Measurements from ENCODE around the gene POLR2E. TPM values are rescaled to one million over a fixed set of nuclear protein-coding genes. Genes with fewer than 3 reads are reported as not detected.
A peak's percentile ranks its signal among the peaks of the same experiment; 100 is the strongest.

POLR2E gene
- total RNA-seq, 1 donor from 2014 or later = 125 TPM

- no peak for DNase-seq (ENCODE audit: low spot score)
- intact Hi-C loops (cut with DNase I) = no loop called here
Observed at GRCh38 chr19:1085053-1085658, 10.0 kb downstream of the POLR2E start.

DNA sequence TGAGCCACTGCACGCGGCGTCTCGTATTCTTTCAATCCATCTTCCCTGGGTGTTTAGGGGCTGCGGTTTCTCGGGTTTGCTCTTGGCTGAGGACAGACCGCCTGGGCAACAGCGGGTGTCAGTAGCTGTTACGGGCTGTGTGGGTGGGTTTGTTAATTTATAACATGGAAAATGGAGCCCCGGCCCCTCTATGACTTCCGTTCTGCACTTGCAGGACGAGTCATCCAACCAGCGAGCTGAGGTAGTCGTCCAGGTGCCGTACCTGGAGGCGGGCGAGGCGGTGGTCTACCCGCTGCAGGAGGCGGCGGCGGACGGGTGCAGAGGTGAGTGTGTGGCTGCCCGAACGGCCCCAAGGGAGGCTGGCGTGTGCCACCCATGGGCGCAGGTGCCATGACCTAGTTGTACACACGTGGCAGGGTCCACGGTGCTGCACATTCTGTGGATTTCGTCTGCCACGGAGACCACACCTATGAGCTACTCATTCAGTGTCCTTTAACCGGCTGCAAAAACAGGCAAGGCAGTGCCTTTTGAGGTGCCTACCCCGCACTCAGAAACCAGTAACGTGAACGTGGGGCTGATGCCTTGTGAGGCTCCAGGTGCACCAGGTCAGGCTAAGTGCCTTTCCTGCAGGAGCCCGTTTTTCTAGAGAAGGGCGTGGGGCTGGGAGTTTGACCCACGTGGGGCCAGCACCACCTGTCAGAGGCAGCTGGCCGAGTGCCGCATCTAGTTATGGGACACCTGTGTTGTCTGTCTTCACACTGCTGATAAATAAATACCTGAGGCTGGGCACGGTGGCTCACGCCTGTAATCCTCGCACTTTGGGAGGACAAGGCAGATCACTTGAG is 10.9 kb downstream of the POLR2E start:
- DNase-seq (ENCODE audit: low spot score) = no peak
- intact Hi-C loops (cut with DNase I) = no loop called here

- intact Hi-C loops (cut with DNase I) = no loop called here
- DNase-seq (ENCODE audit: low spot score) = no peak
Observed at GRCh38 chr19:1082928-1083816, 12.0 kb downstream of the POLR2E start.

DNA sequence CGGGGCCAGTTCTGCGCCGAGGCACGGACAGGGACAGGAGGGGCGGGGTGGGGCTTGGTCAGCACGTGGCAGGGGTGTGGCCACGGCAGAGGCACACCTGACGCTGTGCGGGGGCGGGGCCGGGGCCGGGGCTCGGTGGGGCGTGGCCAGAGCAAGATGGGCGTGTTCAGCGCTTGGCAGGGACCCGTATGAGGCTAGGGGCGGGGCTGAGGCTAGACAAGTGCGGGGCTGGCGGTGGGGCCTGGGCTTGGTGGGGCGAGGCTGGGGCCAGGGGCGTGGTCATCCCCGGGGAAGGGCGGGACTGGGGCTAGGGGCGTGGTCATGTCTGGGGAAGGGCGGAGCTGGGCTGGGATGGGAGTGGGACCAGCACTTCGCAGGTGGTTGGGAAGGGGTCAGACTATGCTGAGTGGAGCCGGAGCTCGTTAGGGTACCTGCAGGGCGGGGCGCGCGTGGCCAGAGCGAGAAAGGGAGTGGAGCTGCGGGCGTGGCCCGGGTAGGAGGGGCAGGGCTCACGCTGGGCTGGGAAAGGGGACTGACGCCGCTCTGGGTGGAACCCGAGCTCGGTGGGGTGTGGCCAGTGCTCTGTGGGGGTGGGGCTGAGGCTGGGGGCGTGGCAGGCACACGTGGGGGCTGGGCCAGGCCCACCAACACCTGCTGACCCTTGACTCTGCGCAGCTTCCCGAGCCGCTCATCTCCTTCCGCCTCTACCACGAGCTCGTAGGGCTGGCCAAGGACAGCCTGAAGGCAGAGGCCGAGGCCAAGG is 12.8 kb downstream of the POLR2E start:
- intact Hi-C loops (cut with DNase I) = no loop called here
- no peak for DNase-seq (ENCODE audit: low spot score)

GRCh38 chr19:1081301-1082164 is 13.6 kb downstream of the POLR2E start:
- intact Hi-C loops (cut with DNase I) = no loop called here
- DNase-seq (ENCODE audit: low spot score) = no peak

- intact Hi-C loops (cut with DNase I) = no loop called here
- DNase-seq (ENCODE audit: low spot score) = no peak
Observed at GRCh38 chr19:1080360-1081161, 14.6 kb downstream of the POLR2E start.

- DNase-seq (ENCODE audit: low spot score) = no peak
Observed at GRCh38 chr19:1079566-1080111, 15.5 kb downstream of the POLR2E start.

DNA sequence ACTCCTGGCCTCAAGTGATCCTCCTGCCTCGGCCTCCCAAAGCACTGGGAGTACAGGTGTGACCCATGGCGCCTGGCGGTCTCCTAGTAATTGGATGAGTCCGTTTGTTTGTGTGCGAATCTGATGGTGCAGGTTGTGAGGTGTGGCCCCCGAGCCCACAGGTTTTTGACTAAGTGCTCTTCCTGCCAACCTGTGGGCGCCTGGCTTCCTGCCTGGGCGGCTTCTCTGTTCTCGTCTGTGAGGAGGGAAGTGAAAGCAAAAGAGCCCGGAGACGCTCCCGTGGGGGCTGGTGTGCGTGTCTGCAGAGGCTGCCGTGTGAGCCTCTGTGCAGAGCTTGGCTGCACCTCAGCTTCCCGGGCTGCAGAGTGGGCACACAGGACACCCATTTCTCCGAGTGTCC is 18.2 kb downstream of the POLR2E start:
- DNase-seq (ENCODE audit: low spot score) = peak; percentile 91
- intact Hi-C loops (cut with DNase I) = no loop called here

More at GRCh38 chr19:1079566-1080111, 15.5 kb downstream of the POLR2E start:
- intact Hi-C loops (cut with DNase I) = no loop called here

- intact Hi-C loops (cut with DNase I) = no loop called here
Observed at GRCh38 chr19:1076046-1076386, 19.2 kb downstream of the POLR2E start.

DNA sequence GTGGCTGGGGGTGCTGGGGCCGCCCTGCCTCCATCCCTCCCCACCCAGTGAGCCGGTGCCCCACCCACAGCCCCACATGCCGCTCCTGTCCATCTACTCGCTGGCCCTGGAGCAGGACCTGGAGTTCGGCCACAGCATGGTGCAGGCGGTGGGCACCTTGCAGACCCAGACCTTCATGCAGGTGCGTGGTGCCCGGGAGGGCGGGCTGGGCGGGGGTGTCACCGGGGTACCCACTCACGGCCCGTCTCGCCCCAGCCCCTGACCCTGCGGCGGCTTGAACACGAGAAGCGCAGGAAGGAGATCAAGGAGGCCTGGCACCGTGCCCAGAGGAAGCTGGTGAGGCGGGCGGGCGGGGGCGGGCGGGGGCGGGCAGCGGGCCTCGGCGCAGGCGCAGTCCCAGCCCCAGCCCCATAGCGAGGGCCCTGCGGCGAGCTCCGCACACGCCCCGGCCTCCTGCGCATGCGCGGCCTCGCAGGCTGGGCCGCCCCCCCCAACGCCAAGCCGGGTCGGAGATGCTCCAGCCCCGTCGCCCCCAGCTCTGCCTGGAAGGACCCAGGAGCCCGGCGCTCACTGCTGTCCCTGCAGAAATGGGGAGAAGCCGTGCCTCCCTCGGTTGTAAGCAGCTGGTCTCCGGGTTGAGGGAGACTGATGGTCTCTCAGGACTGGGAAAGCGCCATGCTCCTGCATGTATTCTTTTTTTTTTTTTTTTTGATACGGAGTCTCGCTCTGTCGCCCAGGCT is 20.5 kb downstream of the POLR2E start:
- DNase-seq (ENCODE audit: low spot score) = peak; percentile 95
- intact Hi-C loops (cut with DNase I) = no loop called here

More at GRCh38 chr19:1076046-1076386, 19.2 kb downstream of the POLR2E start:
- no peak for DNase-seq (ENCODE audit: low spot score)

DNA sequence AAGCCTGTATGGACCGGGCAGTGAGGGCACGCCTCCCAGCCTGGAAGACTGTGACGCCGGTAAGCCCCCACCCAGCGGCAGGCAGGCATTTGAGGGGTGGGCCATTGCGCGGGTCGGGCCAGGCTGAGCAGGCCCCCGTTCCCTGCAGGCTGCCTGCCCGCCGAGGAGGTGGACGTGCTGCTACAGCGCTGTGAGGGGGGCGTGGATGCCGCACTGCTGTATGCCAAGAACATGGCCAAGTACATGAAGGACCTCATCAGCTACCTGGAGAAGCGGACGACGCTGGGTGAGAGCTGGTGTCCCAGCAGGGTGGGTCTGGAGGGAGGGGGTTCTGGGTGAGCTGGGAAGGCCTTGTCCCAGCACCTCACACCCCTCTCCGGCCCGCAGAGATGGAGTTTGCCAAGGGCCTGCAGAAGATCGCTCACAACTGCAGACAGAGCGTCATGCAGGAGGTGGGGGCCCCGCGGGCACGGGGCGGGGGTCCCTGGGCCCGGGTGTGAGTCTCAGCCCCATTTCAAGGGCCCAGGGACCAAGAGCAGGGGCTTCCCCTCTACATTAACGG is 21.1 kb downstream of the POLR2E start:
- intact Hi-C loops (cut with DNase I) = no loop called here
- no peak for DNase-seq (ENCODE audit: low spot score)

DNA sequence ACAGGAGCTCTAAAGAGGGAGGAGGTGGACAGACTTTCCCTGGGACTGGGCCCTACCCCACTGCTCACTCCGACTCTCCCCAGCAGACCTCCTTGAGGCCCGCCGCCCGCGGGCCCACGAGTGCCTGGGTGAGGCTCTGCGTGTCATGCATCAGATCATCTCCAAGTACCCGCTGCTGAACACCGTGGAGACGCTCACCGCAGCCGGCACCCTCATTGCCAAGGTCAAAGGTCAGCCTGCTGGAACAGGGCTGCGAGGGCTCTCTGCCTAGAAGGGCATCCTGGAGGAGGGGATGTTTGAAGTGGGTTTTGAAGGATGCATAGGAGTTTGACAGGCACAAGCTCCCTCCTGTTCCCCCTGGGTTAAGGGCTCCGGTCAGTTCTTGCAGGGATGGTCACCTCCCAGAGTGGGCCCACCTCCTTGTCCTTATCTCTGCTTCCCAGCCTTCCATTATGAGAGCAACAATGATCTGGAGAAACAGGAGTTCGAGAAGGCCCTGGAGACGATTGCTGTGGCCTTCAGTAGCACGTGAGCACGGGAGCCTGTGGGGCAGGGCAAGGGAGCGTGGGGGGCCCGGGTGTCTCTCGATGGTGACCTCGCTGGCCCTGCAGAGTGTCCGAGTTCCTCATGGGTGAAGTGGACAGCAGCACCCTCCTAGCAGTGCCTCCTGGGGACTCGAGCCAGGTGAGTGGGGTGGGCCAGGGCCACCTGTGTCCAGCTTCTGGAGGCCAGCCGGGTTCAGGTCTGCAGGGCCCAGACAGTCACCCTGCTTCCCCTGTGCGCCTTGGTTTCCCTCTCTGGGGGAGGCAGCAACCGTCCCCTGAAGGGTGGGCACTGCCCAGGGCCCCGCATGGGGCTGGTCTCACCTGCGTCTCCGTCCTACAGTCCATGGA is 21.9 kb downstream of the POLR2E start:
- no peak for DNase-seq (ENCODE audit: low spot score)
- intact Hi-C loops (cut with DNase I) = no loop called here

DNA sequence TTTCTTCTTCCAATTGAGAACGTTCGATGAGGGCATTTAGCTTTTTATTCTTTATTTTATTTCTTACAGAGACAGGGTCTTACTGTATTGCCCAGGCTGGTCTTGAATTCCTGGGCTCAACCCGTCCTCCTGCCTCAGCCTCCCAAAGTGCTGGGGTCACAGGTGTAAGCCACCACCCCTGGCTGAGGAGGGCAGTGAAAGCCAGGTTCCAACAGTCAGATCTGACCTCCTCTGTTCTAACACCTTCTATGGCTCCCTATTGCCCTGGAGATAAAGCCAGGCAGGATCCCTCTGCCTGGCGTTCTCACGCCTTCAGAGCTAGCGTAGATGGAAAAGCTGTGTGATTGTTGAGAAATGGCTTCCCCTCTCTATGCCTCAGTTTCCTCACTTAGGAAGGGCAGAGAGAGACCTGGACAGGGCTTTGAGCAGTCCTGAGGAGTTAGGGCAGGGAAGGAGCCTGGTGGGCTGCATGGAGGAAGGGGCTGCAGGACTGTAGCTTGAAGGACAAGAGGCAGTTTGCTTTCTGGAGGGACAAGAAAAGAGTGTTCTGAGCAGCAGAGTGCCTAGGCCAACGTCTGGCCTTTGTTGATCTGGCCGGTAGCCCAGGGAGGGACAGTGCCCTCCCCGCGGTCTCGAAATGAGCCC is 22.7 kb downstream of the POLR2E start:
- DNase-seq (ENCODE audit: low spot score) = no peak
- intact Hi-C loops (cut with DNase I) = no loop called here

DNA sequence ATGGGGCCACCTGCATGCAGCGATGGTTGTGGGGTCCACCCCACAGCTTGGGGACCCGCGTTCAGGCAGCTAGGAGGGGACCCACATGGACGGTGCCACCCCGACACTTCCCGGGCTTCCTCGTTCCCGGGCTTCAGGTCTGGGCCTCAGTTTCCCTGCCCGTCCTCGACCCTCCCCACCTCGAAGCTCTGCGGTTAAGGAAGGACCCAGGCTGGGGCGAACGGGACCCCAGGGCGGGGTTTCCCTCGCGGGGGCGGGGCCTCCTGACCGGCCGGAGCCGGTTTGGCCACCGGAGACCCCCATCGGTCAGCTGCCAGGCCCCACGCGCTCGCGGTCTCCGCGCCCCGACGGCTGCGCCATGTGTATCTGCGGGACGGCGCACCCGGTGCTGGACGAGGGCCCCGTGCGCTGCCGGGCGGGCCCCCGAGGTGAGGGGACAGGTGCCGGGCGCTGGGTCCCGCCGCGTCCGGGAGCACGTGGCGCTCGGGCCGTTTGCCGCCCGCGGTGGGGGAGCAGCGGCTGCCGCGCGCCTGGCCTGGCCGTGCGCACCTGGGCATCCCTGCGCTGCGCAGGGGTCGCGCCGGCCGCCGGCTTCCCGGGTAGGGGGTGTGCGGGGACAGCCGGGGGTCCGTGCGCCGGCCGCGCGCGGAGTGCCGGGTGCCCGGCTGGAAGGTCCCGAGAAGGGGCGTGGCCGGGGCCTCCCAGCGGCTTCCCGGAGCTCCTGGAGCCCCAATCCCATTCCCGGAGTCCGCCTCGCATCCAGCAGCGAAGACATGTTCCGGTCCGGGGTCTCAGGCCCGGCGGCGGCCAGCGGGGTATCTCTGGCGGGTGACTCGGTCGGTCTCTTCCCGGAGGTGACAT is 24.0 kb downstream of the POLR2E start:
- DNase-seq (ENCODE audit: low spot score) = no peak
- intact Hi-C loops (cut with DNase I) = no loop called here
